HepG2 (cell line): ENCODE measurements around the gene MED22. TPM values are rescaled to one million over a fixed set of nuclear protein-coding genes. Genes with fewer than 3 reads are reported as not detected.

Experiments
- ATAC-seq: fragments of 200-7000 bp; cut with Tn5 transposase; 3 replicates; pipeline ENCODE4 v1.9.1; 2020; ENCODE audit warnings: mild to moderate bottlenecking, moderate library complexity
- BruUV-seq: library from RNA; stranded (reverse); fragments of 400-500 nt; replicated peaks from 2 replicates; lab custom pipeline; 2021; lab: Mats Ljungman, UMichigan
- CTCF ChIA-PET: fragments of 300-600 bp; formaldehyde crosslinking; extraction: SDS; loops from one replicate; lab custom pipeline; 2021; ENCODE audit warnings: low total read pairs, inconsistent platforms, low intra/inter-chr PET ratio; lab: Yijun Ruan, JAX
- POLR2A ChIA-PET: fragments of 350-600 bp; sonication (Branson Sonifier 250); formaldehyde crosslinking; loops from one replicate; lab custom pipeline; 2020; ENCODE audit warnings: antibody characterized with exemption, inconsistent platforms; lab: Yijun Ruan, JAX
- DNase-seq: peaks from one replicate; pipeline ENCODE4 v3.0.0-alpha.2; 2015; ENCODE audit warnings: low spot score
- FAIRE-seq: peaks from 3 replicates; lab custom pipeline; 2011; peaks lifted over from hg19 to GRCh38; lab: Jason Lieb, UNC
- H2AFZ ChIP-seq: one replicate; pipeline ENCODE4 v1.6.1; 2011; ENCODE audit warnings: low read length, inconsistent platforms
- H3K27ac ChIP-seq: fragments of 300-600 bp; 3 replicates; pipeline ENCODE4 v1.8.0; 2011; ENCODE audit warnings: mixed run types, mild to moderate bottlenecking, mixed read lengths, low read length, inconsistent platforms; ENCODE audit not compliant: insufficient read depth; ENCODE audit errors: extremely low read length
- H3K27me3 ChIP-seq, 2 experiments: fragments of 200-600 bp in 1 of 2; 2 replicates in 1 of 2; 3 replicates in 1 of 2; pipeline versions ENCODE4 v1.6.0 to v1.8.0; 2011; ENCODE audit warnings: low read length in 2 of 2, mild to moderate bottlenecking in 2 of 2, moderate library complexity in 2 of 2, inconsistent platforms in 1 of 2; ENCODE audit not compliant: insufficient read depth in 2 of 2, control insufficient read depth in 1 of 2
- H3K36me3 ChIP-seq, 2 experiments: fragments of 200-600 bp in 1 of 2; replicated peaks in 1 of 2; 2 replicates in 1 of 2; 3 replicates in 1 of 2; pipeline versions ENCODE4 v1.5.1 to v1.8.0; 2011; ENCODE audit warnings: low read length in 2 of 2, inconsistent platforms in 1 of 2; ENCODE audit not compliant: insufficient read depth in 2 of 2, control insufficient read depth in 1 of 2
- H3K4me1 ChIP-seq: 2 replicates; pipeline ENCODE4 v1.5.1; 2012; ENCODE audit warnings: low read length, inconsistent platforms; ENCODE audit not compliant: insufficient read depth
- H3K4me2 ChIP-seq: 2 replicates; pipeline ENCODE4 v1.6.0; 2011; ENCODE audit warnings: low read depth, low read length, inconsistent platforms
- H3K4me3 ChIP-seq, 3 experiments: fragments of 200-600 bp in 1 of 3; sonication (generic), shearing (Covaris generic) in 1 of 3; replicated peaks in 1 of 3; 2 replicates each; pipeline ENCODE4 v1.5.1; 2011 to 2016; ENCODE audit warnings: low read length in 3 of 3, inconsistent platforms in 2 of 3, low read depth in 2 of 3, mild to moderate bottlenecking in 2 of 3, control low read depth in 1 of 3, mixed read lengths in 1 of 3; ENCODE audit not compliant: insufficient read depth in 1 of 3
- H3K79me2 ChIP-seq: one replicate; pipeline ENCODE4 v1.6.1; 2011; ENCODE audit warnings: low read length, inconsistent platforms; ENCODE audit not compliant: insufficient read depth
- H3K9ac ChIP-seq: 2 replicates; pipeline ENCODE4 v1.6.0; 2011; ENCODE audit warnings: mild to moderate bottlenecking, low read depth, low read length, inconsistent platforms; ENCODE audit not compliant: insufficient read depth
- H3K9me3 ChIP-seq: 2 replicates; pipeline ENCODE4 v1.5.1; 2012; ENCODE audit warnings: mild to moderate bottlenecking, low read length
- H4K20me1 ChIP-seq: 2 replicates; pipeline ENCODE4 v1.6.0; 2011; ENCODE audit warnings: inconsistent platforms, mild to moderate bottlenecking, low read length, moderate library complexity; ENCODE audit not compliant: insufficient read depth
- BHLHE40 ChIP-seq: IDR thresholded peaks from 2 replicates; pipeline ENCODE4 v1.6.1; 2011; ENCODE audit warnings: low read length, improper control_type of control experiment
- NONO ChIP-seq, 2 experiments: fragments of 450-650 bp in 1 of 2; sonication (generic) in 1 of 2; formaldehyde crosslinking in 1 of 2; IDR thresholded peaks in 1 of 2; conservative IDR thresholded peaks in 1 of 2; 2 replicates each; pipeline versions ENCODE4 v1.6.1 to v1.8.0; 2017 to 2022; ENCODE audit warnings: mild to moderate bottlenecking in 1 of 2, missing genetic modification reagents in 1 of 2, moderate library complexity in 1 of 2
- SP5 ChIP-seq: IDR thresholded peaks from 2 replicates; pipeline ENCODE4 v1.6.1; 2016; ENCODE audit warnings: low read depth, borderline replicate concordance
- TEAD2 ChIP-seq: sonication (generic); formaldehyde crosslinking; IDR thresholded peaks from 2 replicates; pipeline ENCODE4 v1.9.0; 2021; ENCODE audit warnings: missing genetic modification reagents
- TFAP4 ChIP-seq: sonication (generic); IDR thresholded peaks from 2 replicates; pipeline ENCODE4 v1.6.1; 2016; ENCODE audit warnings: low read depth, borderline replicate concordance
- TFDP1 ChIP-seq: IDR thresholded peaks from 2 replicates; pipeline ENCODE4 v1.6.1; 2016; ENCODE audit warnings: missing compliant biosample characterization, missing genetic modification reagents, borderline replicate concordance
- ZNF318 ChIP-seq: sonication (generic); formaldehyde crosslinking; IDR thresholded peaks from 2 replicates; pipeline ENCODE4 v1.4.0; 2020; ENCODE audit warnings: mild to moderate bottlenecking, missing genetic modification reagents
- ZNF350 ChIP-seq: sonication (generic); formaldehyde crosslinking; IDR thresholded peaks from 2 replicates; pipeline ENCODE4 v1.4.0; 2020; ENCODE audit warnings: mild to moderate bottlenecking, low read depth, missing genetic modification reagents, borderline replicate concordance
- ZNF766 ChIP-seq: sonication (generic); formaldehyde crosslinking; IDR thresholded peaks from 2 replicates; pipeline ENCODE4 v1.5.0; 2020; ENCODE audit warnings: missing genetic modification reagents, borderline replicate concordance
- WGBS: methylation state at CpG from one replicate; pipeline ENCODE4 v1.1.6; 2017; ENCODE audit warnings: low lambda C conversion rate; 5-methylcytosine and 5-hydroxymethylcytosine counted together
- in situ Hi-C: cut with HindIII; loops from 2 replicates; pipeline ENCODE4 v1.10.0; 2017; ENCODE audit warnings: low pct_unique_long_range_greater_than_20kb; ENCODE audit not compliant: extremely low pct_ligation_motif_present
- intact Hi-C: fragments of 100-400 bp; cut with micrococcal nuclease; formaldehyde crosslinking; loops from one replicate; pipeline ENCODE4 v1.10.0; 2022; ENCODE audit not compliant: unreplicated experiment
- polyA plus RNA-seq, 8 experiments: library from polyadenylated mRNA; depleted of rRNA in 3 of 8; stranded (reverse) in 7 of 8; unstranded in 1 of 8; fragments of >200 nt; fragmentation: Illumina TruSeq in 4 of 8; extraction: Trizol in 4 of 8; gene quantifications; 2 replicates each; pipeline versions ENCODE4 v1.2.1 to v1.2.3, GENCODE V29; 2011 to 2016; ENCODE audit warnings: low read depth in 4 of 8, missing spikeins in 1 of 8, mixed read lengths in 1 of 8; ENCODE audit not compliant: insufficient read depth in 1 of 8
- total RNA-seq, 5 experiments: library from RNA; depleted of rRNA; stranded (reverse); fragments of >200 nt; fragmentation: Illumina TruSeq; extraction: Trizol; gene quantifications; 2 replicates each; pipeline ENCODE4 v1.2.3, GENCODE V29; 2016; ENCODE audit warnings: low read depth in 1 of 5
- TF ChIP-seq, protein P1 (sequence below): sonication (generic); formaldehyde crosslinking; IDR thresholded peaks from 2 replicates; pipeline ENCODE4 v1.5.0; 2020; ENCODE audit warnings: mild to moderate bottlenecking, missing genetic modification reagents, borderline replicate concordance

Gene MED22
- total and polyA plus RNA-seq, 2 of the 13 experiments (the other 11 are each of a cell fraction or from before 2014, with no cell fraction given), result 15.8 to 22.1 TPM

DNA sequence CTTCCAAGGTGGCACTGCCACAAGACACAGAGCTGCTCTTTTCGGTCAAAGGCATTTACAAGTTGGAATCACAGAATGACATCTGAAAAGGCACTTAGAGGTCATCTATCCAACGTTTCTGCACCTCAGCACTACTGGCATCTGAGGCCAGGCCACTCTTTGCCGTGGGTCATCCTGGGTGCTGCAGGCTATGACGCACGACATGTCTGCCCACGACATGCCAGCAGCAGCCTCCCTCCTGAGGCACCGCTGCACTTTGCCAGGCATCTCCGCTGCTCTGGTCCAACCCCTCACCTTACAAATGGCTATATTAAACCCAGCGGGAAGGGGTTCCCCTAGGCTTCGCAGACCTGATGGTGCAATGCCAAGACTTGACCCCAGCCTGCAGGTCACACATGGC, 19.8 kb upstream of the MED22 start:
- CTCF ChIA-PET, result no interaction called here
- TF ChIP-seq ZNF766 (CRISPR knock-in tag) (no peak), TEAD2 (CRISPR knock-in tag) (no peak), ZNF350 (no peak), ZNF318 (CRISPR knock-in tag) (no peak), TFAP4 (no peak), SP5 (CRISPR knock-in tag) (no peak), NONO (IDR thresholded peaks at IDR 0.05) (no peak), NONO (CRISPR knock-in tag; conservative IDR thresholded peaks at IDR 0.05) (no peak), BHLHE40 (no peak), TFDP1 (CRISPR knock-in tag) (no peak)
- TF ChIP-seq, protein P1, sequence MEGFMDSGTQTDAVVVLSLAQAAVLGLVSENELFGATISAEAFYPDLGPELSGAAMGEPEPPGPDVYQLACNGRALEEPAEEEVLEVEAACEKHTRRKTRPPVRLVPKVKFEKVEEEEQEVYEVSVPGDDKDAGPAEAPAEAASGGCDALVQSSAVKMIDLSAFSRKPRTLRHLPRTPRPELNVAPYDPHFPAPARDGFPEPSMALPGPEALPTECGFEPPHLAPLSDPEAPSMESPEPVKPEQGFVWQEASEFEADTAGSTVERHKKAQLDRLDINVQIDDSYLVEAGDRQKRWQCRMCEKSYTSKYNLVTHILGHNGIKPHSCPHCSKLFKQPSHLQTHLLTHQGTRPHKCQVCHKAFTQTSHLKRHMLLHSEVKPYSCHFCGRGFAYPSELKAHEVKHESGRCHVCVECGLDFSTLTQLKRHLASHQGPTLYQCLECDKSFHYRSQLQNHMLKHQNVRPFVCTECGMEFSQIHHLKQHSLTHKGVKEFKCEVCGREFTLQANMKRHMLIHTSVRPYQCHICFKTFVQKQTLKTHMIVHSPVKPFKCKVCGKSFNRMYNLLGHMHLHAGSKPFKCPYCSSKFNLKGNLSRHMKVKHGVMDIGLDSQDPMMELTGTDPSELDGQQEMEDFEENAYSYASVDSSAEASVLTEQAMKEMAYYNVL (CRISPR knock-in tag), result no peak

More for the DNA sequence above, 19.8 kb upstream of the MED22 start:
- FAIRE-seq (no peak), ATAC-seq (no peak), DNase-seq (no peak)
- BruUV-seq, result no TSS peak
- Histone ChIP-seq H3K36me3 (peaks cover 29 to 97% of the 10 kb centered on the region in 2 experiments), H3K27ac (no peak overlapping the region), H3K9me3 (no peaks in the 10 kb centered on the region), H3K27me3 (no peaks in the 10 kb centered on the region), H3K4me2 (no peak overlapping the region), H3K4me3 (no peak overlapping the region), H2AFZ (no peak overlapping the region), H3K9ac (no peak overlapping the region), H3K4me1 (peaks cover 50% of the 10 kb centered on the region), H4K20me1 (peaks cover 91% of the 10 kb centered on the region), H3K79me2 (peaks cover 78% of the 10 kb centered on the region)
- intact Hi-C loops (no loop called here), in situ Hi-C loops (no loop called here)
- POLR2A ChIA-PET, result no interaction called here
- 91% methylated on average over 10 of the region's 10 CpGs for WGBS
